OCI-LY3 (cell line): Measurements from ENCODE around the gene RFC5.

ENCODE experiments used
- EZH2phosphoT487 ChIP-seq: fragments of 200-600 bp; shearing (Covaris generic); IDR thresholded peaks from 2 replicates; pipeline ENCODE4 v1.6.1; 2018; ENCODE audit warnings: antibody characterized with exemption, mixed run types, low read depth
- TF ChIP-seq, protein P1 (sequence below): fragments of 200-600, 300-600 bp; sonication (generic); IDR thresholded peaks from 2 replicates; pipeline ENCODE4 v1.5.1; 2014; ENCODE audit warnings: antibody characterized with exemption, low read length, low read depth

DNA sequence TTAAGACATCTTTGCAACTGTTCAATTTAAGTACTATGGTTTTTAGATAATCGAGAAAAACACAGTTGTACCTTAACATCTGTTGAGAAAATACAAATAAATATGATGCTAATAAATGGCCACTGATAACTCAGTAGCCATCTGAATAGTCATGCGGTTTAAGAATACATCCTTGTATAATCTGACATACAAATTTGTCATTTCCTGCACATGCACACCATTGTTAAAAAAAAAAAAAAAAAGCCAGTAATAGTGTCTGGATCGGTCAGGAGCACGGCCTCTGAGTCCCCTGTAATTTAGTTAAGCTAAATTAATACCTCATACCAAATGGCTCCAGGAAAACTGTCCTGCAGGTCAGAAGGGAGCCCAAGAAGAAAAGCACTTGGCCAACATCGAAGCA, 16.8 kb downstream of the RFC5 start:
- no peak for TF ChIP-seq EZH2phosphoT487
- TF ChIP-seq, protein P1, sequence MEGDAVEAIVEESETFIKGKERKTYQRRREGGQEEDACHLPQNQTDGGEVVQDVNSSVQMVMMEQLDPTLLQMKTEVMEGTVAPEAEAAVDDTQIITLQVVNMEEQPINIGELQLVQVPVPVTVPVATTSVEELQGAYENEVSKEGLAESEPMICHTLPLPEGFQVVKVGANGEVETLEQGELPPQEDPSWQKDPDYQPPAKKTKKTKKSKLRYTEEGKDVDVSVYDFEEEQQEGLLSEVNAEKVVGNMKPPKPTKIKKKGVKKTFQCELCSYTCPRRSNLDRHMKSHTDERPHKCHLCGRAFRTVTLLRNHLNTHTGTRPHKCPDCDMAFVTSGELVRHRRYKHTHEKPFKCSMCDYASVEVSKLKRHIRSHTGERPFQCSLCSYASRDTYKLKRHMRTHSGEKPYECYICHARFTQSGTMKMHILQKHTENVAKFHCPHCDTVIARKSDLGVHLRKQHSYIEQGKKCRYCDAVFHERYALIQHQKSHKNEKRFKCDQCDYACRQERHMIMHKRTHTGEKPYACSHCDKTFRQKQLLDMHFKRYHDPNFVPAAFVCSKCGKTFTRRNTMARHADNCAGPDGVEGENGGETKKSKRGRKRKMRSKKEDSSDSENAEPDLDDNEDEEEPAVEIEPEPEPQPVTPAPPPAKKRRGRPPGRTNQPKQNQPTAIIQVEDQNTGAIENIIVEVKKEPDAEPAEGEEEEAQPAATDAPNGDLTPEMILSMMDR: no peak
